GM21526 (cell line): ENCODE results near the gene NAV3.

Source experiments
- ATAC-seq: cut with Tn5 transposase; IDR thresholded peaks from one replicate; pipeline ENCODE4 v1.9.1; 2021; ENCODE audit warnings: moderate library complexity; ENCODE audit not compliant: unreplicated experiment, low FRiP score

NAV3 gene

GRCh38 chr12:77924703-77925102, 94.0 kb downstream of the NAV3 start:
- no peak for ATAC-seq

- ATAC-seq = peak; percentile 100
Measured at GRCh38 chr12:77925536-77926108, 94.9 kb downstream of the NAV3 start.

- no peak for ATAC-seq
Measured at GRCh38 chr12:77928078-77928477, 97.4 kb downstream of the NAV3 start.

DNA sequence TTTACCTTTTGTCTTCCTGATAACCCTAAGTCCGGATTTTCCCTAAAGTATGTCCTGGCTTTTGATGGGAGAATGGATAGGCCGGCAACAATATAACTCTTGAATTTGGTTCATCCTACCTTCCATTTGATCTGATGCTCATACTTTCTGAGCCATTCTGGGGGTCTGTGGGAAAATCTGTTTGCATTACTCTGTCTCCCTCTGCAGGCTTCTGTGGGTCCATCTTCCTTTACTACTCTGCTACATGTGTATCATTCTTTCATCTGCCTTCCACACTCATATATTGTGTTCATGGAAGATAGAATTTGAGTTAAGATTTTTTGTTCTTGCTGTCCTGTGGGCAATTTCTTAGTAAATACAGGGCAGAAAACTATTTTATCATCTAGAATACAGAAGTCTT, 101.5 kb downstream of the NAV3 start:
- no peak for ATAC-seq

GRCh38 chr12:77938301-77938700, 107.6 kb downstream of the NAV3 start:
- no peak for ATAC-seq

GRCh38 chr12:77940011-77940423, 109.3 kb downstream of the NAV3 start:
- ATAC-seq = no peak

DNA sequence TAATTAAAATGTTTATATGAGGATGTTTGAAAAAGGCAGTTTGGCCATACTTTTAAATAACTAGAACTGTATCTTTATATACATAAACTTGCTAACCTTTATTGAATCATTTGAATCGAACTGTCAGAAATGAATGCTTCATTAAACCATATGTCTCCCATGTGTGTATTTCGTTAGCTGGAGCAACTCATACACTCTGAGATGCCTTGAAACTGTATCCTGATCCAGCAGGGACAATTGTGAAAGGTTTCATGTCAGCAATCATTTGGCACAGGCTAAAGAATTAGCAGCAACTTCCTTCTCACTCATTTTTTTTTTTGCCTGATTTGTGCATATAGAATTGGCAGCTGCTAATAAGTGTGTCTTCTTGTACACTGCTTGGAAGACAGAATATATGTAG, 109.9 kb downstream of the NAV3 start:
- ATAC-seq = no peak

GRCh38 chr12:77941401-77941800, 110.7 kb downstream of the NAV3 start:
- no peak for ATAC-seq

DNA sequence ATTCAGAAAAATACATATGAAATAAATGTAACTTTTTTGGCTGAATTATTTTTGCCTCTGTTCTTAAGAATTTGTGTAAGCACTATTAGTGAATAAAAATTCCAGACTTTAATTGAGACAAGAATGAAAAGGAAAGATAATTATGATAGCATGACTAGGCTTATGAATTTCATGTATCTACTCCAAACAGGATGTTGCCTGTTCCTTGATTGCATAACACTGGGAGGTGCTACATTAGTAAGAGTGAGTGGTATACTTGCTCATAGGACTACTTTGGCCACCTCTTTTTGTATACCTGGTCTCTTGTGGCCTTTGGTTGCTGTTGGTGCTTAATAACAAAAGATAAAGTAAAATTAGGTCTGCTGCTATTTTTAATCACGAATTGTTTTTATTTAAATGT, 112.8 kb downstream of the NAV3 start:
- no peak for ATAC-seq

DNA sequence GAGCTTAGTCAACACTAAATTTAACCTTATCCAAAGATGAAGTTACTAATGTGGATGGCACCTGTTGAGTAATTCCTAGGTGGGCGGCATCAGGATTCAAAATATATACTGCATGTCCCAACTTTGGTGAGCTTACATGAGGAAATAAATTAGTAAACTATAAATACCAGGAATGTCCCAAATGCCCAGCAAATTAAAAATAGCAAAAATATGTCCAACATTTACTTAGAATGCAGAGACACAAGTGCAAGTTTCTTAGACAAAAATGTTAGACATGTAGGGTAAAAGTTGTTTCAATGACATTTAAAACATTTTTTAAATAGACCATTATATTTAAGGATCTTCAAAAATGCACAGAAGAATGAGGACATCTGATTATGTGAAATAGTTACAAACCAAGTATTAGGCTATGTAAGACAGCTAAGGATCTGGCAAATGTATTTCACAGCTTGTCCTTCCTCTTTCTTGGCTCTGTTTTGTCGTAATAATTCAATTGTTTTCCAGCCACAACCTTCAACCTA, 115.9 kb downstream of the NAV3 start:
- no peak for ATAC-seq

- ATAC-seq = no peak
Measured at GRCh38 chr12:77947330-77947729, 116.6 kb downstream of the NAV3 start.

- no peak for ATAC-seq
Measured at GRCh38 chr12:77947746-77948145, 117.1 kb downstream of the NAV3 start.

DNA sequence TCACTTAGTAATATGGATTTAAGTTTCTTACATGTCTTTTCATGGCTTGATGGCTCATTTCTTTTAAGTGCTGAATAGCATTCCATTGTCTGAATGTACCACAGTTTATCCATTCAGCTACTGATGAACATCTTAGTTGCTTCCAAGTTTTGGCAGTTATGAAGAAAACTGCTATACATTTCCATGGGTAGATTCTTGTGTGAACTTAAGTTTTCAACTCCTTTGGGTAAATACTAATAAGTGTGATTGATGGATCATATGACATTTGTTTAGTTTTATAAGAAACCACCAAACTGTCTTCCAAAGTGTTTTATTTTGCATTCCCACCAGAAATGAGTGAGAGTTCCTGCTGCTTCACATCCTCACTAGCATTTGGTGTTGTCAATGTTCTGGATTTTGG, 119.2 kb downstream of the NAV3 start:
- ATAC-seq = no peak

DNA sequence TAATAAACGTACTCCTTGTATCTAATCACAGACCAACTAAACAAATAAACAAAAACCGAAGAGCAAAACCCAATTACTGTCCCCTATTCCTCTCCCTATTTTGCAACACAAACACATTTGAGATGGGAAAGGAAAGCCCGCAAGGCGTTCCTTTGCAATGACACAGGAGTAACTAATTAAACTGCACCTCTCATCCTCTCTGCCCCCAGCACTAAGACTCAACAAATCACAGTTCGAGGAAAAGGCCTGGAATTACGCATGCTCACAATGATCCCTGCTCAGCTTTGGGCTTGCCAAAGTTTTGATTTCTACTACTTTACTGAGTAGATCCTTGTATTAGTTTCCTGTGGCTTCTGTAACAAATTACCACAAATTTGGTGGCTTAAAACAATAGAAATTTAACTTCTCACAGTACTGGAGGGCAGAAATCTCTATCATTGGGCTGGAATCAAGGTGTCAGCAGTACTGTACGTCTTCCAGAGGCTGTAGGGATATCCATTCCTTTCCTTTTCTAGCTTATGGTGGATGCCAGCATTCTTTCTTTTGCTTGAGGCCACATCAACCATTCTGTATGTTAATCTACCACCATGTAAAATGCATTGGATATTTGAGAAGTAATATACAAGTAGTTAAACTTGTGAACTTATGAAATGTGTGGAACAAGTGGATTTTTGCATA, 123.0 kb downstream of the NAV3 start:
- ATAC-seq = no peak

DNA sequence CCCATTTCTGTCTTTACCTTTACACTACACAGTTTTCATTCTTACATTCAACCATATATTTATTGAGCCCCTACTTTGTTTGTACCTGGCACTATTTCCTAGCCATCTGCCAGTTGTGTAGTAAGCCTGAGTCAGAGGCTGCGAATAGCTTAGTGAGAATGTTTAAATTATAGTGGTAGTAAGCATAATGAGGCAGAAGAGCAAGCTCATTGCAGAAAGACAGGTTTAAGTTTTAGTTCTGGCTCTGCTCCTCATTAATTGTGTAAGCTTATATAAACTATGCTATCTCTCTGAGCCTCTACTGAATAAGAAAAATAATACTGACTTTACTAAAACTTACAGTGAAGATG, 123.5 kb downstream of the NAV3 start:
- no peak for ATAC-seq

DNA sequence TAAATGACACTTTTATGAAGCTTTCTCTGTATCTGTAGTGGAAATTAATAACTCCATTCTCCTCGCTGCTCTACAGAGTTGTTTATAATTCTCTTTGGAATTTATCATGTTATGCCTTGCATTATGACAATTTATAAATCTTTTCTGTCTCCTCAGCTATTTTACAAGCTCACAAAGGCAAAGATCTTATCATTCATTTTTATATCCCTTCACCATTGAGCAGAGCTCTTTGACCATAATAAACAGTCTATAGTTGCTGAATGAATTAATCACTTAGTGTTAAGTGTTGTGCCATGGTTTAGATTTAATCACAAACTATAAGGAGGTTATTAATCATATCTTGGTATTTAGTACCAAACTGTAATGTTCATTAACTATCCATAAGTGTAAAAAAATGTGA, 126.4 kb downstream of the NAV3 start:
- ATAC-seq = no peak

DNA sequence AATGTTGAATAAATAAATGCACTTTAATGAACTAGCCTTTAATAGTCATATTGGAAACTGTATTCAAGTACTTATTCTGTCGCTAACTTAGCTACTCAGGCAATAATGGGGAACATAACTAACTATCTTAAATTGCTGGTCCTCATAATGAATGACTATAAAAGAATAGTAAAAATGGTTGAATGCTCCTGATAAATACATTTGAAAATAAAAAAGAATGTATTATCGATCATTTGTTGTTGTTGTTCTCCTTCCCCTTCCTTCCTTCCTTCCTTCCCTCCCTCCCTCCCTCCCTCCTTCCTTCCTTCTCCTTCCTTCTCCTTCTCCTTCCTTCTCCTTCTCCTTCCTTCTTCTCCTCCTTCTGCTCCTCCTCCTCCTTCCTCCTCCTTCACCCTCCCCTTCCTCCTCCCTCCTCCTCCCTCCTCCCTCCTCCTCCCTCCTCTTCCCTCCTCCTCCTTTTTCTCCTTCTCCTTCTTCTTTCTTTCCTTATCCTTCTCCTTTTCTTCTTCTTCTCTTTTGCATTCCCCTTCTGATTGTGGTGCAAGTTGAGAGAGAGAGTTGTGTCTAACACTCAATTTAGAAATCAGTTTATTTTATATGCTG, 133.0 kb downstream of the NAV3 start:
- ATAC-seq = no peak

DNA sequence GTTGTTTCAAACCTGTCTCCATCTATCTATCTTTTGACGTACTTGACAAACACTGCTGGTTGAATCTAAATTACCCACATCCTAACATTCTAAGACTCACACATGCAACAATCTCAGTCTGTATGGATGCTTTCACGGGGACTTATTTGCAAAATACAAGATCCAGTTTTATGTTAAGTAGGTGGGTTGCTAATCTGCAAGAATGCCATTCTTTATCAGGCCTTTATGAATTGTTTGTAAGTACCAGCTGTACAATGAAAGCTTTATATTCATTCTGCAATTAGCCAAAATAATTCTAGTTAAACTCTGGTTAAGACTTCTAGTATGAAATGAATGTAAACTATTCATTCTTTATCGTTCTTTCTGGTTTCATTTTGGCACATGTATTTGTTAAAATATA, 135.1 kb downstream of the NAV3 start:
- no peak for ATAC-seq

DNA sequence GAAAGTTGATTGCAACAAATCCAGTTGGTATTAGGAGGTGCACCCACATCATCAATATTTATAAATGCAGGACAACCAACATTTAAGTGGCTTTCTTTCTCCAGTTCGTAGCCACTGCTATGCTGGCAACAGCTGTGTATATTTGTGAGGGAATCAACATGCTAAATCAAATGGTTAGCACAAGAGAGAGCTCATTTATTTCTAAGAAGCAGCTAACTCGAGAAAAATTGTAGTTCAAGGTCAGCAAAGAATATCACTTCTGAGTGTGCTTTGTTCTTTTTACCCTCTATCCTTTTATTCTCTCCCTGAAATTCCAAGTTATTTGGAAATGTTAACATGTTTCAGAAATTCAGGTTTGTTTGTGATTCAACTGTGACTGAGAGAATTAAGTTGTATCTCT, 137.3 kb downstream of the NAV3 start:
- ATAC-seq = no peak

DNA sequence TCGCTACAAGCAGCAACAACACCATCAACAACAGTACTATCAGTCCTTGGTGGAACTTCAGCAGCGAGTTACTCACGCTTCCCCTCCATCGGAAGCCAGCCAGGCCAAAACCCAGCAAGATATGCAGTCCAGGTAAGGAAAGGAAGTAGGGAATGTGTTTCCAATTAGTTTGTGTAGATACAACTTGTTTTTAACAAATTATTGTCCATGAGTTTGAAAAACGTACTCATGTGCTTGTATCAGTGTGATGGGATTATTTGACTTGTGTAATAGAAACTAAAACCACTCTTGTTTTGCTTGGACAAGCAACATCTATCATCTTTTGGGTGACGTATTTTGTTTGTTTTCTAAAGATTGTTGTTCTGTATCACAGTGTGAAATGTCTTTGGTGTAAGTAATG, 137.9 kb downstream of the NAV3 start:
- ATAC-seq = no peak

- no peak for ATAC-seq
Measured at GRCh38 chr12:77973579-77973978, 142.9 kb downstream of the NAV3 start.

DNA sequence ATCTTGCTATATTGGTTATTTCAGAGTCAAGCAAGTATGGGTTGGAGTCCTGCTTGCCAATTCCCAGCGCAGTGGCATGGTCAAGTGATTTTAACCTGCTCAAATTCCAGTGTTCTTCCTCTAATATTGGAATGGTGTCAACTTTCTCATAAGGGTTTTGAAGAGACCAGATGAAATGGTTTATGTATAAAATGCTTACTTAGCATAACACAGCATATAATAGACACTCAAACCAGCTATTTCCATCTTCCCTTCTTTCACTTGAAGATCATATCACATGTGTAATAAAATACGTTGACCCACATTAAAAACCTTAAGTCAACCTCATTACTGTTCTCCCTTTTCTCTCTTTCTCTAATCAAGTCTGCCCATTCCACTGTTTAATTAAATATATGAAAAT, 144.0 kb downstream of the NAV3 start:
- ATAC-seq = no peak
